Endothelial cell (in vitro differentiated cells): ENCODE measurements around the gene SERPINA12. TPM values are rescaled to one million over a fixed set of nuclear protein-coding genes. Genes with fewer than 3 reads are reported as not detected.

Experiments used
- DNase-seq: peaks from one replicate; pipeline ENCODE4 v3.0.0; 2021; ENCODE audit warnings: low spot score
- H3K27ac Mint-ChIP-seq: one replicate; pipeline ENCODE4 v1.8.0; 2021; ENCODE audit warnings: mixed read lengths, inconsistent platforms; ENCODE audit not compliant: unreplicated experiment
- H3K27me3 Mint-ChIP-seq: one replicate; pipeline ENCODE4 v1.8.0; 2021; ENCODE audit warnings: mild to moderate bottlenecking, moderate library complexity, mixed read lengths, inconsistent platforms; ENCODE audit not compliant: unreplicated experiment
- H3K36me3 Mint-ChIP-seq: one replicate; pipeline ENCODE4 v1.8.0; 2021; ENCODE audit warnings: mild to moderate bottlenecking, low read depth, mixed read lengths, inconsistent platforms; ENCODE audit not compliant: unreplicated experiment
- H3K4me1 Mint-ChIP-seq: one replicate; pipeline ENCODE4 v1.8.0; 2021; ENCODE audit warnings: mild to moderate bottlenecking, mixed read lengths, inconsistent platforms; ENCODE audit not compliant: unreplicated experiment
- H3K4me3 Mint-ChIP-seq: one replicate; pipeline ENCODE4 v1.8.0; 2021; ENCODE audit warnings: mild to moderate bottlenecking, mixed read lengths, inconsistent platforms; ENCODE audit not compliant: unreplicated experiment
- H3K9me3 Mint-ChIP-seq: one replicate; pipeline ENCODE4 v1.8.0; 2021; ENCODE audit warnings: mixed read lengths, inconsistent platforms; ENCODE audit not compliant: unreplicated experiment
- total RNA-seq: library from RNA; stranded (reverse); fragmentation: NEBNext Ultra II Directional; extraction: Animal tissue kit (Norgen Biotek cat#: 25700); gene quantifications from one replicate; pipeline ENCODE4 v1.2.1, GENCODE V29; 2021; ENCODE audit not compliant: unreplicated experiment
- TF ChIP-seq, protein P1 (sequence below): fragments of 200-600 bp; sonication (generic); IDR thresholded peaks from one replicate; pipeline ENCODE4 v1.5.0; 2021; ENCODE audit warnings: antibody characterized with exemption; ENCODE audit not compliant: unreplicated experiment

The SERPINA12 gene
- total RNA-seq, 1 donor from 2014 or later = not detected

DNA sequence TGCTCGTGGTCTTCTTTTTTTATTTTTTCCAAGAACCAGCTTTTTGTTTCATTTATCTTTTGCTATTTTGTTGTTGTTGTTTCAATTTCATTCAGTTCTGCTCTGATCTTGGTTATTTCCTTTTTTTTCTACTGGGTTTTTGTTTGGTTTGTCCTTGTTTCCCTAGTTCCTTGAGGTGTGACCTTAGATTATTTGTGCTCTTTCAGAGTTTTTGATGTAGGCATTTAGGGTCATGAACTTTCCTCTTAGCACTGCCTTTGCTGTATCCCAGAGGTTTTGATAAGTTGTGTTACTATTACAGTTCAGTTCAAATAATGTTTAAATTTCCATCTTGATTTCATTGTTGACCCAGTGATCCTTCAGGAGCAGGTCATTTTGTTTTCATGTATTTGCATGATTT lies 53.3 kb downstream of the SERPINA12 start:
- H3K36me3 Mint-ChIP-seq = no peaks in the 10 kb centered on the region
- no peak for DNase-seq

DNA sequence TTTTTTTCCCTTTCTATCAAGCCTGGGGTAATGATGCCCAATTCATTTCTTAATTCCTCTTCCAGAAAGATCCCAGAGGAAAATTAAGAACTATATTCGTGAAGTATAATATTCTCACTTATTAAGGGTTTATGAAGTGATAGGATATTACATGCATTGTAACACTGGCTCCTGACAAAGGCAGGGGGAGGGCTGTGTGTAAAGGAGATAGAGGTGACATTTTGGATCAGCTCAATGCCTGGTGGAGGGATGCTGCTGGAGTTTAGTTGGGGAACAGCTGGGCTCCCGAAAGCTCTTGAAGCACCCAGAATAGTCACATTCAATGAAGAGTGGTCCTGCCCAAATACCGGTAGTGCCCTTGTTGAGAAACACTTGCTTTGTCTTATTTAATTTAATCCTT lies 57.4 kb downstream of the SERPINA12 start:
- no peaks in the 10 kb centered on the region for H3K9me3 Mint-ChIP-seq
- DNase-seq = no peak
- no peak overlapping the region for H3K27ac Mint-ChIP-seq
- H3K4me3 Mint-ChIP-seq = no peak overlapping the region
- peaks cover 4% of the 10 kb centered on the region for H3K27me3 Mint-ChIP-seq
- peaks cover 4% of the 10 kb centered on the region for H3K4me1 Mint-ChIP-seq
- H3K36me3 Mint-ChIP-seq = no peaks in the 10 kb centered on the region
- TF ChIP-seq, protein P1, sequence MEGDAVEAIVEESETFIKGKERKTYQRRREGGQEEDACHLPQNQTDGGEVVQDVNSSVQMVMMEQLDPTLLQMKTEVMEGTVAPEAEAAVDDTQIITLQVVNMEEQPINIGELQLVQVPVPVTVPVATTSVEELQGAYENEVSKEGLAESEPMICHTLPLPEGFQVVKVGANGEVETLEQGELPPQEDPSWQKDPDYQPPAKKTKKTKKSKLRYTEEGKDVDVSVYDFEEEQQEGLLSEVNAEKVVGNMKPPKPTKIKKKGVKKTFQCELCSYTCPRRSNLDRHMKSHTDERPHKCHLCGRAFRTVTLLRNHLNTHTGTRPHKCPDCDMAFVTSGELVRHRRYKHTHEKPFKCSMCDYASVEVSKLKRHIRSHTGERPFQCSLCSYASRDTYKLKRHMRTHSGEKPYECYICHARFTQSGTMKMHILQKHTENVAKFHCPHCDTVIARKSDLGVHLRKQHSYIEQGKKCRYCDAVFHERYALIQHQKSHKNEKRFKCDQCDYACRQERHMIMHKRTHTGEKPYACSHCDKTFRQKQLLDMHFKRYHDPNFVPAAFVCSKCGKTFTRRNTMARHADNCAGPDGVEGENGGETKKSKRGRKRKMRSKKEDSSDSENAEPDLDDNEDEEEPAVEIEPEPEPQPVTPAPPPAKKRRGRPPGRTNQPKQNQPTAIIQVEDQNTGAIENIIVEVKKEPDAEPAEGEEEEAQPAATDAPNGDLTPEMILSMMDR = no peak

More for the DNA sequence above, 53.3 kb downstream of the SERPINA12 start:
- Mint-ChIP-seq H3K4me3 (no peak overlapping the region), H3K4me1 (peaks cover 4% of the 10 kb centered on the region), H3K27me3 (peaks cover 3% of the 10 kb centered on the region), H3K9me3 (no peaks in the 10 kb centered on the region), H3K27ac (no peak overlapping the region)
- TF ChIP-seq, protein P1 = no peak

DNA sequence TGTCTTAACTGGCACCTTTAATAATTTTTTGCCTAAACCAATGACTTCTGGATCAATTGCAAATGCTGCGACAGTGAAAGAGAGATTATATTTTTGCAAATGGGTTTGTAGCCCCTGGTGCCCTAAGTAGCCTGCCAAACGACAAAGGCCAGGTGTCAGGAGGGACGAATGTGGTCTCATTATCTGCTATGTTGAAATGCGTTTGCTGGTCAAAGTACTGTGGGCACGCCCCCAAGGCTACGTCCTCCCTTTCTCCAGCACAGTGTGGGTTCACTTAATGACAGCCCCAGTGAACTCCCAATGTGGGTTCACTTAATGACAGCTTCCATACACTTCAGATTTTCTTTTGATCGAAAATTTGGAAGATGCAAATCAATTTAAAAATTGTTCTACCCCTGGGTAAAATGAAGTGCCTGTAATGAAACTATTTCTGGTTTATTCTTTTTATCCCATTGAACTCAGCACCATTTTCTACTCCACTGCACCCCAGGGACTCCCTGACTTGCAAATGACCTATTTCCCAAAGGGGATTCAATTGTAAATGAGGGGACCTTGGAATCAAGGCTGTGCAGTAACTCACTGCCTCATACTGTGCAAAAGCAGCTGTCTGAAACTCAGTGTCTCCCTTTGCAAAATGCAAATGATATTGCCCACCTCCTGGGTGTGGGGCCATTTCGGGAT lies 58.0 kb downstream of the SERPINA12 start:
- Mint-ChIP-seq H3K9me3 (no peaks in the 10 kb centered on the region), H3K27me3 (peaks cover 4% of the 10 kb centered on the region), H3K27ac (no peak overlapping the region), H3K4me1 (peaks cover 4% of the 10 kb centered on the region), H3K4me3 (no peak overlapping the region), H3K36me3 (no peaks in the 10 kb centered on the region)
- DNase-seq = no peak
- TF ChIP-seq, protein P1 = no peak

DNA sequence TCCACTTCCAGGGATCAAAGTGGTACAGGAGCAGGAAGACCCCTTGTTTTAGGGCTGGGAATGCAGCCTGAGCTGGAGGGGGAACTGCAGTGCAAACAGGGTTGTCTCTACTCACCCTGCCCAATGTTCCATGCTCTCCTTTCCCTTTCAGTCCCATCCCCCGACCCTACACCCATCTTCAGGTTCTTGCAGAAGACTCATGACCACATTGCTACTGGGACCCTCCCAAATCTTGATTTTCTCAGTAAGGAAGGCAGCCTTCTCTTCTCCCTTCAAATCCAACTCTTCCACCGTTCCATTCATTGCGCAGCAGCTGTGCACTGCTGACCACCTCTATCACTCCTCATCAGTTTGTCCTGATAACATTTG lies 58.6 kb downstream of the SERPINA12 start:
- Mint-ChIP-seq H3K36me3 (no peaks in the 10 kb centered on the region), H3K4me3 (no peak overlapping the region), H3K9me3 (no peaks in the 10 kb centered on the region), H3K27ac (no peak overlapping the region), H3K4me1 (peaks cover 4% of the 10 kb centered on the region), H3K27me3 (peaks cover 4% of the 10 kb centered on the region)
- no peak for DNase-seq
- TF ChIP-seq, protein P1 = no peak

DNA sequence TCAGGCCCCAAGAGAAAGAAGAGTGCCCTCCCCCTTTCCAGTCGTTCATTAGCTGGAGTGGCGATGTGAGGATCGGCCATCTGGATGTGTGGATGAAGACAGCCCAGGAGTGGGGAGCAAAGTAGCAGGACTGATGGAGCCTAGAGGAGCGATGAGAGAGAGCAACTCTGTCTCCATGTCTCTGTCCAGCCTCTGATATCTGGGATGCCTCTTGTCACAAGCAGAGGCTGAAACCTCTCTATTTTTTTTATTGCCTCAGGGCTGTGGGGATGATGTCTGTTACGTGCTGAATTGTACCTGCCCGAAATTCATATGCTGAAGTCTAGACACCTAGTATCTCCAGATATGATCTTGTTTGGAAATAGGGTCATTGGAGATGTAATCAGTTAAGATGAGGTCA lies 59.3 kb downstream of the SERPINA12 start:
- H3K27me3 Mint-ChIP-seq = peaks cover 4% of the 10 kb centered on the region
- no peak overlapping the region for H3K4me3 Mint-ChIP-seq
- H3K4me1 Mint-ChIP-seq = peaks cover 4% of the 10 kb centered on the region
- H3K27ac Mint-ChIP-seq = no peak overlapping the region
- H3K9me3 Mint-ChIP-seq = no peaks in the 10 kb centered on the region
- no peaks in the 10 kb centered on the region for H3K36me3 Mint-ChIP-seq
- no peak for DNase-seq
- TF ChIP-seq, protein P1 = no peak
